ENCODE results near the gene APBB2.

- TF ChIP-seq CTCF (IDR thresholded peaks at IDR 0.05) (no peak), POLR2A (IDR thresholded peaks at IDR 0.05) (no peak)
Observed at GRCh38 chr4:41209901-41210300, 4.4 kb downstream of the APBB2 start.
